Astrocyte (in vitro differentiated cells and primary cell): ENCODE results near the gene CAMK2B. TPM values are rescaled to one million over a fixed set of nuclear protein-coding genes. Genes with fewer than 3 reads are reported as not detected.
A peak's percentile ranks its signal among the peaks of the same experiment; 100 is the strongest.

ENCODE experiments used
- DNase-seq: peaks from one replicate; pipeline ENCODE4 v3.0.0-alpha.2; 2010; ENCODE audit warnings: low read depth
- FAIRE-seq: peaks from 2 replicates; lab custom pipeline; 2011; peaks lifted over from hg19 to GRCh38; lab: Jason Lieb, UNC
- H2AFZ ChIP-seq: 2 replicates; pipeline ENCODE4 v1.6.0; 2012; ENCODE audit warnings: low read depth, low read length, inconsistent platforms
- H3K27ac ChIP-seq: 2 replicates; pipeline ENCODE4 v1.5.1; 2011; ENCODE audit warnings: low read depth, low read length, inconsistent platforms
- H3K27me3 ChIP-seq: 2 replicates; pipeline ENCODE4 v1.6.0; 2011; ENCODE audit warnings: low read length, inconsistent platforms; ENCODE audit not compliant: insufficient read depth
- H3K36me3 ChIP-seq: 2 replicates; pipeline ENCODE4 v1.5.1; 2011; ENCODE audit warnings: low read length, inconsistent platforms; ENCODE audit not compliant: insufficient read depth
- H3K4me1 ChIP-seq: 2 replicates; pipeline ENCODE4 v1.5.1; 2011; ENCODE audit warnings: low read length, inconsistent platforms; ENCODE audit not compliant: insufficient read depth
- H3K4me2 ChIP-seq: 2 replicates; pipeline ENCODE4 v1.6.0; 2012; ENCODE audit warnings: low read length, inconsistent platforms
- H3K4me3 ChIP-seq: 2 replicates; pipeline ENCODE4 v1.5.1; 2011; ENCODE audit warnings: low read depth, mild to moderate bottlenecking, low read length, inconsistent platforms; ENCODE audit not compliant: insufficient read depth
- H3K79me2 ChIP-seq: 2 replicates; pipeline ENCODE4 v1.6.0; 2012; ENCODE audit warnings: mild to moderate bottlenecking, low read length, inconsistent platforms; ENCODE audit not compliant: insufficient read depth
- H3K9ac ChIP-seq: 2 replicates; pipeline ENCODE4 v1.6.0; 2012; ENCODE audit warnings: mild to moderate bottlenecking, low read length, inconsistent platforms
- H3K9me3 ChIP-seq: 2 replicates; pipeline ENCODE4 v1.5.1; 2012; ENCODE audit warnings: low read depth, mild to moderate bottlenecking, low read length, inconsistent platforms; ENCODE audit not compliant: insufficient read depth
- H4K20me1 ChIP-seq: 2 replicates; pipeline ENCODE4 v1.6.0; 2012; ENCODE audit warnings: low read length, inconsistent platforms; ENCODE audit not compliant: insufficient read depth
- H3K27ac Mint-ChIP-seq: one replicate; pipeline ENCODE4 v1.8.0; 2021; ENCODE audit warnings: mild to moderate bottlenecking, mixed read lengths; ENCODE audit not compliant: unreplicated experiment
- H3K27me3 Mint-ChIP-seq: one replicate; pipeline ENCODE4 v1.8.0; 2021; ENCODE audit warnings: low read depth, mixed read lengths; ENCODE audit not compliant: unreplicated experiment
- H3K36me3 Mint-ChIP-seq: one replicate; pipeline ENCODE4 v1.8.0; 2021; ENCODE audit warnings: low read depth, mixed read lengths; ENCODE audit not compliant: unreplicated experiment
- H3K4me1 Mint-ChIP-seq: one replicate; pipeline ENCODE4 v1.8.0; 2021; ENCODE audit warnings: low read depth, mixed read lengths; ENCODE audit not compliant: unreplicated experiment
- H3K4me3 Mint-ChIP-seq: one replicate; pipeline ENCODE4 v1.8.0; 2021; ENCODE audit warnings: mild to moderate bottlenecking, moderate library complexity, mixed read lengths; ENCODE audit not compliant: unreplicated experiment
- H3K9me3 Mint-ChIP-seq: one replicate; pipeline ENCODE4 v1.8.0; 2021; ENCODE audit warnings: mild to moderate bottlenecking, mixed read lengths; ENCODE audit not compliant: unreplicated experiment
- EZH2 ChIP-seq: IDR thresholded peaks from 2 replicates; pipeline ENCODE4 v1.6.1; 2012; ENCODE audit warnings: mild to moderate bottlenecking, low read length, inconsistent platforms; ENCODE audit not compliant: insufficient read depth
- total RNA-seq: library from RNA; stranded (reverse); gene quantifications from 2 replicates; pipeline ENCODE4 v1.2.1, GENCODE V29; 2021
- TF ChIP-seq, protein P1 (sequence below): IDR thresholded peaks from 2 replicates; pipeline ENCODE4 v1.5.1; 2011; ENCODE audit warnings: low read depth, mild to moderate bottlenecking, inconsistent platforms, low read length, moderate library complexity; ENCODE audit not compliant: insufficient read depth

Gene CAMK2B
- total RNA-seq, 1 donor from 2014 or later = 0.18 TPM

DNA sequence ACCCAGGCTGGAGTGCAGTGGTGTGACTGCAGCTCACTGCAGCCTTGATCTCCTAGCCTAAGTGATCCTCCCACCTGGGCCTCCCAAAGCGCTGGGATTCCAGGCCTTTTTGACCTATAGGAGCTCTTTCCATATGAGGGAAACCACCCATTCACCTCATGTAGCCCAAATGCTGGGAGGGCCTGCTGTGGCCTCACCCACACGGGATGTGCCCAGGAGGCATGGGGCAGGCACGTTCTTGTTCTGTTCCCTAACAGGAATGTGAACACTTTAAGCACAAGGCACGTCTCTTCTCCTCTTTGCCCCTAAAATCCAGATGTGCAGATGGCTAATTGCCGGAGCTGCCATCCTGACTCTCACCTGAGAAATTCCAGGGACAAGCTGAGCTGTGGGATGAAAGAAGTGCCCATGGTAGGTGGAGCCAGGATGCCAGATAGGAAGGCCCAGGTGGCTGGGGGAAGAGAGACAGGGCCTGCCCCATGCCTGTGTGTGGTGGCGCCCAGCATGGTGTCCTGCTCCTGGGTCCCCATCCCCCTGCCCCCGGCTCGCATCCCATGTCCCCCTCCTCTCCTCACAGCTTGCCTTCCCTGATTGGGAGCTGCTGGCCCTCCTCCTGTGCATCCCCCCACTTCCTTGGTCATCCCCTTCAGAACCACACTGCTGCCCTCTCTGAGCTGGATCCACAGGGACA lies 17.3 kb downstream of the CAMK2B start:
- Mint-ChIP-seq H3K27ac (no peak overlapping the region), H3K9me3 (peaks cover 2% of the 10 kb centered on the region), H3K36me3 (no peaks in the 10 kb centered on the region), H3K4me1 (no peaks in the 10 kb centered on the region), H3K4me3 (no peak overlapping the region), H3K27me3 (peaks cover 57% of the 10 kb centered on the region)
- no peaks in the 10 kb centered on the region for H3K79me2 ChIP-seq
- no peaks in the 10 kb centered on the region for H3K27me3 ChIP-seq
- no peak overlapping the region for H2AFZ ChIP-seq
- no peaks in the 10 kb centered on the region for H3K9me3 ChIP-seq
- TF ChIP-seq, protein P1, sequence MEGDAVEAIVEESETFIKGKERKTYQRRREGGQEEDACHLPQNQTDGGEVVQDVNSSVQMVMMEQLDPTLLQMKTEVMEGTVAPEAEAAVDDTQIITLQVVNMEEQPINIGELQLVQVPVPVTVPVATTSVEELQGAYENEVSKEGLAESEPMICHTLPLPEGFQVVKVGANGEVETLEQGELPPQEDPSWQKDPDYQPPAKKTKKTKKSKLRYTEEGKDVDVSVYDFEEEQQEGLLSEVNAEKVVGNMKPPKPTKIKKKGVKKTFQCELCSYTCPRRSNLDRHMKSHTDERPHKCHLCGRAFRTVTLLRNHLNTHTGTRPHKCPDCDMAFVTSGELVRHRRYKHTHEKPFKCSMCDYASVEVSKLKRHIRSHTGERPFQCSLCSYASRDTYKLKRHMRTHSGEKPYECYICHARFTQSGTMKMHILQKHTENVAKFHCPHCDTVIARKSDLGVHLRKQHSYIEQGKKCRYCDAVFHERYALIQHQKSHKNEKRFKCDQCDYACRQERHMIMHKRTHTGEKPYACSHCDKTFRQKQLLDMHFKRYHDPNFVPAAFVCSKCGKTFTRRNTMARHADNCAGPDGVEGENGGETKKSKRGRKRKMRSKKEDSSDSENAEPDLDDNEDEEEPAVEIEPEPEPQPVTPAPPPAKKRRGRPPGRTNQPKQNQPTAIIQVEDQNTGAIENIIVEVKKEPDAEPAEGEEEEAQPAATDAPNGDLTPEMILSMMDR = no peak
- no peak for TF ChIP-seq EZH2
- no peaks in the 10 kb centered on the region for H3K36me3 ChIP-seq
- H3K9ac ChIP-seq = no peak overlapping the region
- H3K4me1 ChIP-seq = peaks cover 4% of the 10 kb centered on the region
- no peak overlapping the region for H3K4me2 ChIP-seq
- no peak overlapping the region for H3K27ac ChIP-seq
- H4K20me1 ChIP-seq = no peaks in the 10 kb centered on the region
- no peak for FAIRE-seq
- no peak overlapping the region for H3K4me3 ChIP-seq
- DNase-seq = no peak

DNA sequence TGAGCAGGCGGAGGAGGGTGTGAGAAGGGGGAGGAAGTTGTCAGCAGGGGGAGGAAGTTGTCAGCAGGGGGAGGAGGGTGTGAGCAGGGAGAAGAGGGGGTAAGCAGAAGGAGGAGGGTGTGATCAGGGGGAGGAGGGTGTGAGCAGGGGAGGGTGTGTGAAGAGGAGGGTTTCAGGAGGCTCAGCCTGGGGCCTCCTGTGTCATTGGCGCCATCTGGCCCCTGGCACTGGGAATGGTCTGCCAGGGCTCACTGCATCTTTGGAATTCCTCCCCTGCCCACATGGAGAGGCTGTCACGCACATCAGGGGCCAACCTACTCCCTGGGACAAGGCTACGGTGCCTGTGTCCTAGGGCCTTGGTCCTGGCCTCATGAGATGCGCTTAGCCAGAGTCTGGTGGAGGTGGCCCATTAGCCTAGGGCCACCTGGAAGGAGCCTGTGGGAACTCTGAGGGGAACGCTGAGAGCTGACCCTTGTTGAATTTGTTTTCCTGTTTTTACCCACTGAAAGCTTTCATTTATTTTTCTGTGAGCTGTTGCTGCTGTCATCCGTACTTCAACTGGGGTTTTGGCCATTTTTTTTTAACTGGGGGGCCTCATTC lies 18.0 kb downstream of the CAMK2B start:
- Histone ChIP-seq H3K4me2 (no peak overlapping the region), H2AFZ (no peak overlapping the region), H4K20me1 (no peaks in the 10 kb centered on the region), H3K9me3 (no peaks in the 10 kb centered on the region), H3K4me3 (no peak overlapping the region), H3K79me2 (no peaks in the 10 kb centered on the region), H3K9ac (no peak overlapping the region), H3K36me3 (no peaks in the 10 kb centered on the region), H3K4me1 (peaks cover 4% of the 10 kb centered on the region), H3K27me3 (no peaks in the 10 kb centered on the region), H3K27ac (no peak overlapping the region)
- Mint-ChIP-seq H3K4me1 (no peaks in the 10 kb centered on the region), H3K36me3 (no peaks in the 10 kb centered on the region), H3K27me3 (peaks cover 52% of the 10 kb centered on the region), H3K4me3 (no peak overlapping the region), H3K27ac (no peak overlapping the region), H3K9me3 (peaks cover 2% of the 10 kb centered on the region)
- no peak for TF ChIP-seq EZH2
- TF ChIP-seq, protein P1 = no peak
- DNase-seq (peak; percentile 23), FAIRE-seq (no peak)

GRCh38 chr7:44306606-44307005 lies 18.8 kb downstream of the CAMK2B start:
- peaks cover 2% of the 10 kb centered on the region for H3K9me3 Mint-ChIP-seq
- H3K4me2 ChIP-seq = no peak overlapping the region
- H3K27ac ChIP-seq = no peak overlapping the region
- no peaks in the 10 kb centered on the region for H3K36me3 ChIP-seq
- no peak overlapping the region for H3K4me3 Mint-ChIP-seq
- no peaks in the 10 kb centered on the region for H3K27me3 ChIP-seq
- no peaks in the 10 kb centered on the region for H3K4me1 Mint-ChIP-seq
- peaks cover 4% of the 10 kb centered on the region for H3K4me1 ChIP-seq
- no peaks in the 10 kb centered on the region for H3K9me3 ChIP-seq
- H3K79me2 ChIP-seq = no peaks in the 10 kb centered on the region
- H3K27ac Mint-ChIP-seq = no peak overlapping the region
- FAIRE-seq = no peak
- H3K9ac ChIP-seq = no peak overlapping the region
- H3K4me3 ChIP-seq = no peak overlapping the region
- no peak overlapping the region for H2AFZ ChIP-seq
- H3K27me3 Mint-ChIP-seq = peaks cover 44% of the 10 kb centered on the region
- H4K20me1 ChIP-seq = no peaks in the 10 kb centered on the region
- H3K36me3 Mint-ChIP-seq = no peaks in the 10 kb centered on the region
- no peak for TF ChIP-seq EZH2
- TF ChIP-seq, protein P1 = no peak
- DNase-seq = no peak
